ENCODE data around the gene ATP5ME.

The ATP5ME gene

DNA sequence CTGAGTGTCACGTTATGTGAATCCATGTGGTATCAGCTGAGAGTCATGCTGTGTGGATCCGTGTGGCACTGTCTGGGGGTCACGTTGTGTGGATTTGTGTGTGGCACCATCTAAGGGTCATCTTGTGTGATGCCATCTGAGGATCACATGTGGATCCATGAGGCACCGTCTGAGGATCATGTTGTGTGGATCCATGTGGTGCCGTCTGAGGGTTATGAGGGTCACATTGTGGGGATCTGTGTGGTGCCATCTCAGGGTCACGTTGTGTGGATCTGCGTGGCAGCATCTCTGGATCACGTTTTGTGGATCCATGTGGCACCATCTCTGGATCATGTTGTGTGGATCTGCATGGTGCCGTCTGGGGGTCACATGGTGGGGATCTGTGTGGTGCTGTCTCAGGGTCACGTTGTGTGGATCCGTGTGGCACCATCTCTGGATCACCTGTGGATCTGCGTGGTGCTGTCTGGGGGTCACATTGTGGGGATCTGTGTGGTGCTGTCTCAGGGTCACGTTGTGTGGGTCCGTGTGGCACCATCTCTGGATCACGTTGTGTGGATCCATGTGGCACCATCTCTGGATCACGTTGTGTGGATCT lies 41.8 kb downstream of the ATP5ME start:
- DNase-seq = no peak

DNA sequence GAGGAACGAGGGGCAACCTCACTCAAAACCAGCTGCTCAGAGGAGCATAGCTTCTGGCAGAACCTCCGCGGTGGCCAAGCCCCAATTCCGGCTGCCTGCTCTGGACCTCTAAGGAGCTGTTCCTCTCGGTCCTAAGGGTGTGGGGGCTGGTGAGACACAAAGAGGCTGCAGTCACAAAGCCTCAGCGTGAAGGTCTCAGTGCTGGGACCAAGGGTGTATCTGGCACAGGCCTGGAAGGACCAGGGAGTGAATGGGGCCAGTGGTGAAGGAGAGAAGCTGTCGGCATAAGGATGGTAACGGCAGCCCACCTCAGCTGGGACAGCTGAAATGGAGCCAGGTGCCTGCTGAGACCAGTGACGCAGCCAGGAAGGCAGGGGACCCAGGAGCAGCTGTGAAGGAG lies 43.4 kb downstream of the ATP5ME start:
- no peak for DNase-seq

DNA sequence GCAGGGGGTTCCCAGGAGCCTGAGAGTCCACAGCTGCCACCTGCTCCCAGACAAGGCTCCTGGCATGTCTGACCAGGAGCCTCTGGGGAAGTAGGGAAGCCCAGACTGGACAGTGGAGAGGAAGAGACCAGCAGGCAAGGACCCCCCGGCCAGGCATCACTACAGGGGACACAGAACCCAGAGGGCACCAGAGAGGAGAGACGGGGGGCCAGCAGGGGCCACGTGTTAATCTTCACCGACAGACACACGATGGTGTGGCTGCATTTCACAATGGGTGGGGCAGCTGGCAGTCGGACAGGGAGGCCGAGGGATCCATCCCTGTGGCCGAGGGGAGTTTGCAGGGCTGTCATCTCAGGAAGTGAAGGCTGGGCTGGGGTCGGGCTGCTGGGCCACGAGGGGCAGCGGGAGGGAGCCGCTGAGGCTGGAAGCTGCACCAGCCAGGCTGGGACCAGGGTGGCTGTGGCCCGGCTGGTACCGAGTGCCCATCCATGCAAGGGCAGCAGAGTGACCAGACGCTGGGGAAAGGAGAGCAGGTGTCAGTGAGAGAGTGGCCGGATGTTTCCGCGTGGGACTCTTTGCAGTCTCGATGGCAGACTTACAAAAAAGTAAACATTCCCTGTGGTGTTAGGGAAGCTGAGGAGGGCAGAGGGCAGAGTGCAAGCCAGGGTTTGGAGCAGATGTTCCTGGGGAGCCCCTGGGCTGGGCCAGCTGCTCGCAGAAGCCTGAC lies 44.0 kb downstream of the ATP5ME start:
- DNase-seq = no peak

- DNase-seq = no peak
Measured at GRCh38 chr4:629636-629914, 44.5 kb downstream of the ATP5ME start.

DNA sequence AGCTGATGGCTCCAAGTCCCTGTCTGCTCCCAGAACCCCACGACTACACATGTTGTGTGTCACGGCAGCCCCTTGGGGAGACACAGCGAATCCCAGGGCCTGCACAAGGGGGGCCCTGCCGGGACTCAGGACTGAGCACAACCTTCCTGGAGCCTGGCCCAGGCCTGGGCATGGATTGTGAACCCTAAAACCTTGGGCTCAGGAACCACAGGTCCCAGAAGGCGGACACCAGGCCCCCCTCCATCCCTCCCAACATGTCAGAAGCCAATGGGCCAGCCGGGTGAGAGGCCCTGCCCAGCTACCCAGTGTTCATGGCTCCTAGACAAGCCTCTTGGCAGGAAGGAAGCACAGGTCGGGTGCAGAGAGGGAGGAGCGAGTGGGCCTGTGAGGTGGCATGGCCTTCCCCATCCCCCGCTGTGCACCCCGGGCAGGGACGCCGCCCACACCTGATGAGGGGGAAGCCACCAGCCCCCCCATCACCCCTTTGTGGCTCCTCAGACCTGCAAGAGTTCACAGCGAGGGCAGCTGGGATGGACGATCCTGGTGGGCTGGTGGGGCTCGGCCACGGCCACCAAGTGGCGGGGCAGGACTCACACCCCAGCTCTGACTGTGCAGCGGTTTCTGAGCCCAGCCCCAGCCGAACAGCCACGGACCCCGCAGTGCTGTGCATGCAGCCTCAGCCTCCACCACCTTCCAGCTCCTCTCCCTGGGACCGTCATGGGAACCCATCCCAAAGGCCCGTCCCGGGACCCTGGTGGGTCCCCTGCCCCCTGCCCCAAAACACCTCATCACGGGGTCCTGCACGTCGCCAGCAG lies 45.0 kb downstream of the ATP5ME start:
- no peak for DNase-seq

DNA sequence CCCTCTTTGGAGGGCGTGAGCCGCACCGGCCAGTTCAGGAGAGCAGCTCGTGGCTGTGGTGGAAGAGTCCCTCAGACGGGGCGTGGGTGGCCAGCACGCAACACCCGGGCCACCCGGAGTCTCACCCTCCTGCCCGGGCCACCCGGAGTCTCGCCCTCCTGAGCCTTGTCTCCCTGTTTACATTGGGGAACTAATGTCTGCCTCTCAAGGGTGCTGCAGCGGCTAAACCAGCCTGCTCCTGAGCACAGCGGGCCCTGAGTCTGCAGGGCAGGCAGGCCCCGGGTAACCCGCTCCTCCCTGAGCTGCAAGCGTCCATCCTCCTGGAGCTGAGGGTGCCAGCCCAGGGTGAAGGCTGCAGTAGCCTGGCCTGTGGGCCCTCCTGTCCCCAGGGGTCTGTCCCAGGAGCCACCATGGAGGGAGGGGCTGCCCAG lies 45.8 kb downstream of the ATP5ME start:
- DNase-seq = no peak

DNA sequence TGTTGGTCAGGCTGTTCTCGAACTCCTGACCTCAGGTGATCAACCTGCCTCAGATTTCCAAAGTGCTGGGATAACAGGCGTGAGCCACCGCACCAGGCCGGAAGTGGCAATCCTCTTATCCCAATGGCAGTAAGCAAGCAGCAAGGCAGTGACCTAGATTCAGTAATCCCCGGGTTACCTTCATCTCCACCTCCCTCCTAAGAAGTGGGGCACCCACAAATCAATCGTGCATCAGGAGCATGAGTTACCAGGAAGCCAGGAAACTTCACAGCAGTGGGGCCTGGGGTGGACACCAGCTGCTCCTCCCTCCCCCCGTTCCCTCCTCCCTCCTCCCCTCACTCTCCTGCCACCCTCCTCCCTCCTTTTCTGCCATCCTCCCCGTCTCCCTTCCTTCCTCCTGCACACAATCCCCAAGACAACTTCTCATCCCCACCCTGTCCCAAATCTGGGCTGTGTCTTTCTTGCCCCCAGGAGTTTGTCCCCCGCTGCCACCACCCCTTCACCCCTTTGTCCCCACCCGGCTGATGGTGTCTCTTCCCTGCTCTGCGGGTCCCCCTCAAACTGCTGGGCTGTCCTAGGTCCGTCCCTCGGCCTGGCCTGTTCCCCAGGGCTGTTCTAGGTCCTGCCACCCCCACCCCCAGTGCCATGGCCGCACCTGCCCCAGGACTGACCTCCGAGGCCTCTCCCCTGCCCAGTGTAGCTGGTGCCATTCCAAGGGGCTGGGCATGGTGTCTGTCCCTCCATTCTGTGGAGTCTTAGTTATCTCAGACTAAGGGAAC lies 46.5 kb downstream of the ATP5ME start:
- DNase-seq = no peak

GRCh38 chr4:626201-627091 lies 47.6 kb downstream of the ATP5ME start:
- no peak for DNase-seq

GRCh38 chr4:625631-626161 lies 48.4 kb downstream of the ATP5ME start:
- no peak for DNase-seq

GRCh38 chr4:624705-625590 lies 49.1 kb downstream of the ATP5ME start, which contains the start of gene PDE6B:
Gene PDE6B (plus strand): TSS chr4:625573. CDS start chr4:625627, 54 bp downstream.
- no peak for DNase-seq

DNA sequence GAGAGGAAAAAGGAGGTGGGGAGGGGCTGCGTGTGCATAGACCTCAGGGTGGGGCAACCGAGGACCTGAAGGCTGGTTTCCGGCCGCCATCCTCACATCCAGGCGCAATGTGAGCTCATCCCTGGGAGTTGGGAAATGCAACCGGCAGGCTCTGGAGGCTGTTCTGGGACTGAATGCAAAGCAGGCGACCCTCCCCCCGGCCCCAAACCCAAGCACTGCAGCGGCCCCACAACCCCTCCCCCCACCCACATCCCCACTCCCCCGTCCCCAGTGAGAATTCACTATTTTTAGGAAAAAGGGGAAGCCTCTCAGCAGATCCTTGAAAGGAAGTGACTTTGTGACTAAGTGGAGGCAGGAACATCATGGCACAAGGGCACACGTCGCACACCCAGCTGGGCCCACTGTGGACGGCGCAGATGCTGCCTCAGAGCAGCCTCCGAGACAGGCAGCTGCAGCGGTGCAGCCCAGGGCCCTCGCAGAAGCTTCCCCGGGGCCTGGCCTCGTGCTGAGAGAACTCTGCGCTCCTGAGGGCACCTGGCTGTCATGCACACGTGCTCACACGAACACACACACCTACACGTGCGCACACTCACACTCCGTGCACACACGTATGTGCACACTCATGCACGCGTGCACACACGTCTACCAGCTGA lies 50.0 kb downstream of the ATP5ME start:
- no peak for DNase-seq

DNA sequence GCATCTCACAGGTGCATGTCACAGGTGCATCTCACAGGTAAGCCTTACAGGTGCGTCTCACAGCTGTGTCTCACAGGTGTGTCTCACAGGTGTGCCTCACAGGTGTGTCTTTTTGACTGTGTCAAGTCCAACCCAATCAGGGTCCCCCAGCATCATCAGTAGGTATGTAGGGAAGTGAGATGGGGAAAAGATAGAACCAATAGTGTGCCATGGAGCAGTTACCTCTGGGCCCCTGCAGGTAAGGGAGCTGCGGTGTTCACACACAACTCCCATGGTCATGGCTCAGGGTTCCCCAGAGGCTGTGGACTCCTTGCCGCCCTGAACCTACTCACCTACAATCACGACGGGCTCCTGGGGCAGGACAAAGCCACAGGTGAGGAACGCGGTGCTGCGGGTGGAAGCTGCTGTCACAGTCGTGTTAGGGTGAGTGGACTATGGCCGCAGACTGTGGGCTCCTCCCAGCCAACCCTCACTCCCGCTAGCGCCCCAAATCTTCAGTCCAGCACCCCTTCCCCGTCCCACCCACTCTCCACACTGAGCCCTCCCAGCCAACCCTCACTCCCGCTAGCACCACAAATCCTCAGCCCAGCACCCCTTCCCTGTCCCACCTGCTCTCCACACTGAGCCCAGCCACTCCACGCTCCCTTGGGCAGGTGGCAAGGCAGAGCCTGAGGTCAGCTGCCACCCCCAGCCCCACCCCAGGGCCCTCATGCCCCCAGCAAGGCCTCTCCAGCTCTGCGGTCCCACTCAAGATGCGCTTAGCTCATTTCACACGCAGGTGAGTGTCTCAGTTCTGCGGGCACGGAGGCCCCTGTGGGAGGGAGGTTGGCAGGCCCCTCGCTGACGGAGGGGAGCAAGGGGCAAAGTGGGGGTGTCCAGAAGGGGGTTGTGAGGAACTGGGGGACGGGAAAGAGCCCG lies 50.8 kb downstream of the ATP5ME start:
- no peak for DNase-seq
